Measurements from ENCODE around the gene CHFR.

DNA sequence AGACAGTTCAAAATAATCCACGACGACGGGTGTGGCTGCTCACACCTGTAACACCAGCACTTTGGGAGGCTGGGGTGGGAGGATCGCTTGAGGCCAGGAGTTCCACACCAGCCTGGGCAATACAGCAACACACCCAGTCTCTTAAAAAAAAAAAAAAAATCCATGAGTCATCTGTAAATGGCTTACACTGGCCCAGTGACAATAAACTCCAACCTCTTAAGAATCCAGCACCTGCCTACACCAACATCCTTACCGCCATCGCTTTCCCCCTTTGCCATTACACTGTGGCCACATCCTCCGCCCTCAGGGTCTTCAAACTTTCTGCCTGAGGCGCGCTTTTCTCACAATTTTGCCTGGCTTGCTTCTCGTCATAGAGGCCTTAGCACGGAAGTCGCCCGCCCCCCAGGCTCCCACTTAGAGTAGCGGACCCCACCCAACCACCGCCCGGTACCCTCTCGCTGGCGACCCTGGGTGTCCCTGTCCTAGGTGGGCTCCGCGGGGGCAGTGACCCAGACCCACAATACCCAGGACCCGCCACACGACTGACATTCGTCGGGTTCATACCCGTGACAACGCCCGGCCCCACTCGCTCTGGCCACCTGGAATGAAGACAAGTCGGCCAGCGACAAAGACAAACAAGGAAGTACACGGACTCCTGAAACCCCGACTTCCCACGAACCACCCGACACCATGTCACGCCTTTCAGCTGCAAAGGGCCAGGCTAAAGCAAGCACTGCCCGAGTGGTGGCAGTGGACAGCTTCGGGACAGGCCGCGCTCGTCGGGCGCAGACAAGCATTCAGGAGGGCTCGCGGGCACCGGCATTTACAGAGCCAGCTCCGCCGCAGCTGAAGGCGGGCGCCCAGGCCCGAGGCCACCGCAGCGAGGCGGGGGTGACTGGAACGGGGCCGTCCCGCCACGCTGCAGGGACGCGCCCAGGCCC, 59.4 kb downstream of the CHFR start:
- TF ChIP-seq, protein P1, sequence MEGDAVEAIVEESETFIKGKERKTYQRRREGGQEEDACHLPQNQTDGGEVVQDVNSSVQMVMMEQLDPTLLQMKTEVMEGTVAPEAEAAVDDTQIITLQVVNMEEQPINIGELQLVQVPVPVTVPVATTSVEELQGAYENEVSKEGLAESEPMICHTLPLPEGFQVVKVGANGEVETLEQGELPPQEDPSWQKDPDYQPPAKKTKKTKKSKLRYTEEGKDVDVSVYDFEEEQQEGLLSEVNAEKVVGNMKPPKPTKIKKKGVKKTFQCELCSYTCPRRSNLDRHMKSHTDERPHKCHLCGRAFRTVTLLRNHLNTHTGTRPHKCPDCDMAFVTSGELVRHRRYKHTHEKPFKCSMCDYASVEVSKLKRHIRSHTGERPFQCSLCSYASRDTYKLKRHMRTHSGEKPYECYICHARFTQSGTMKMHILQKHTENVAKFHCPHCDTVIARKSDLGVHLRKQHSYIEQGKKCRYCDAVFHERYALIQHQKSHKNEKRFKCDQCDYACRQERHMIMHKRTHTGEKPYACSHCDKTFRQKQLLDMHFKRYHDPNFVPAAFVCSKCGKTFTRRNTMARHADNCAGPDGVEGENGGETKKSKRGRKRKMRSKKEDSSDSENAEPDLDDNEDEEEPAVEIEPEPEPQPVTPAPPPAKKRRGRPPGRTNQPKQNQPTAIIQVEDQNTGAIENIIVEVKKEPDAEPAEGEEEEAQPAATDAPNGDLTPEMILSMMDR (IDR thresholded peaks at IDR 0.05): no peak
- peak in 1 of 2 donors; percentile 7 for TF ChIP-seq POLR2A (IDR thresholded peaks at IDR 0.05)
